Rectal smooth muscle tissue (tissue), 1 donor: ENCODE results near the gene CHL1.

Experiments
- H3K27ac ChIP-seq: one replicate; pipeline ENCODE4 v1.7.0; 2013; ENCODE audit warnings: low read depth, low read length, inconsistent platforms
- H3K27me3 ChIP-seq: one replicate; pipeline ENCODE4 v1.7.0; 2013; ENCODE audit warnings: low read length; ENCODE audit not compliant: control insufficient read depth, insufficient read depth
- H3K36me3 ChIP-seq: one replicate; pipeline ENCODE4 v1.7.0; 2013; ENCODE audit warnings: low read length; ENCODE audit not compliant: control insufficient read depth, insufficient read depth
- H3K4me1 ChIP-seq: one replicate; pipeline ENCODE4 v1.7.0; 2013; ENCODE audit warnings: low read length; ENCODE audit not compliant: control insufficient read depth, insufficient read depth
- H3K4me3 ChIP-seq: one replicate; pipeline ENCODE4 v1.7.0; 2013; ENCODE audit warnings: low read length
- H3K9ac ChIP-seq: one replicate; pipeline ENCODE4 v1.7.0; 2013; ENCODE audit warnings: low read length

CHL1 gene

GRCh38 chr3:197149-197827, 725 bp downstream of the CHL1 start:
- Histone ChIP-seq H3K4me3 (peak overlapping the region; percentile 52), H3K36me3 (no peaks in the 10 kb centered on the region), H3K4me1 (no peaks in the 10 kb centered on the region), H3K9ac (no peak overlapping the region), H3K27me3 (peaks cover 2% of the 10 kb centered on the region), H3K27ac (peak overlapping the region; percentile 32)

DNA sequence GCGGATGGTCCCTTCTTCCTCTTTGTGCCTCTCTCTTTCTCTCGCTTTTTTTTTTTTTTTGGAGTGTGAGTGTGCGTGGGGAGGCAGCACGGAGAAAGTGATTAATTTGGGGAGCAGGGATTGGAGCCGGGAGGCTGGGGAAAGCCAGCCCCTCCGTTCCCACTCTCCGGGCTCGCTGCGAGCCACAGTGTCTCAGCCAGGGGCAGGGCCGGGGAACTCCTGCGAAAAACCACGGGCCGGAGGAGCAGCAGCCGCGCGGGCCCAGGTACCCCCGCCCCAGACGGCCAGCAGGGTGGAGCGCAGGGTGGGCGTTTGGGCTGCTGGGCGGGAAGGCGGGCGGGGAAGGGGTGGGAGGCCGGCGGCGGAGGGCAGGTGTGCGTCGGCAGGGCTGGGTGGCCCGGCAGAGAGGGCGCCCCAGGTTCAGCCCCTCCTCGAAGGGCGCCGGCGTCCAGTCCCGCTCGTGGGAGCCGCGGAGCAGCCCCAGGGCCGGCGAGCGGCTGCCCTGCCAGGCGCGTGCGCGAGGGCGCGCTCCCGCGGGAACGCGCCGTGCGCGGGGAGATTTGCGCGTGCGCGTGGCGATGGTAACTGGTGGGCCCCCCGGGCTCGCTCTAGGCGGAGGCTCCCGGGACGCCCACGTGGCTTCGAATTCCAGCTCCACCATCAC, 1.4 kb downstream of the CHL1 start:
- H3K4me1 ChIP-seq: no peaks in the 10 kb centered on the region
- H3K27me3 ChIP-seq: peaks cover 2% of the 10 kb centered on the region
- peak overlapping the region; percentile 52 for H3K4me3 ChIP-seq
- no peak overlapping the region for H3K9ac ChIP-seq
- H3K27ac ChIP-seq: no peak overlapping the region
- no peaks in the 10 kb centered on the region for H3K36me3 ChIP-seq

DNA sequence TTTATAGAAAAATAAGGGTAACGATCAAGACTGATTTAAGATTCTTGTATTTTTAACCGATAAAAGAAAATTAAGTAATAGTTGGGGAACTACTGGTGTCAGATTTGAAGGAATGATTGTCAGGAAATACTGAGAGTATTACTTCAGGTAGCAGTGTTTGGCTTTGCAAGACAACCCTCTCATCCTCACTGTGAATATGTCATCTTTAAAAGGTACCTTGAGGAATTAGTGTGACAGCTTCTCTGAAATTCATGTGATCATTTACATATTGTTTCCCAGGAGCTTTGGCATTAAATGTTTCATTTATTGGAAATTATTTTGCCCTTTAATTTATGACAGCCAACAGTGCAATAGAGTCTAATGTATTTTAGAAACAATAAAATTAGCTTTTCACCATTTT, 3.3 kb downstream of the CHL1 start:
- Histone ChIP-seq H3K4me1 (no peaks in the 10 kb centered on the region), H3K36me3 (no peaks in the 10 kb centered on the region), H3K27me3 (peaks cover 2% of the 10 kb centered on the region), H3K27ac (no peak overlapping the region), H3K4me3 (no peak overlapping the region), H3K9ac (no peak overlapping the region)

GRCh38 chr3:200758-201325, 4.3 kb downstream of the CHL1 start:
- H3K4me3 ChIP-seq: no peak overlapping the region
- no peaks in the 10 kb centered on the region for H3K36me3 ChIP-seq
- H3K4me1 ChIP-seq: no peaks in the 10 kb centered on the region
- no peak overlapping the region for H3K9ac ChIP-seq
- peaks cover 2% of the 10 kb centered on the region for H3K27me3 ChIP-seq
- H3K27ac ChIP-seq: no peak overlapping the region

GRCh38 chr3:204102-204501, 7.5 kb downstream of the CHL1 start:
- Histone ChIP-seq H3K4me3 (no peak overlapping the region), H3K36me3 (no peaks in the 10 kb centered on the region), H3K9ac (no peak overlapping the region), H3K27me3 (no peaks in the 10 kb centered on the region), H3K27ac (no peak overlapping the region), H3K4me1 (no peaks in the 10 kb centered on the region)

GRCh38 chr3:207973-208372, 11.4 kb downstream of the CHL1 start:
- Histone ChIP-seq H3K36me3 (no peaks in the 10 kb centered on the region), H3K4me3 (no peak overlapping the region), H3K27ac (no peak overlapping the region), H3K4me1 (no peaks in the 10 kb centered on the region), H3K27me3 (no peaks in the 10 kb centered on the region), H3K9ac (no peak overlapping the region)

GRCh38 chr3:210669-211068, 14.1 kb downstream of the CHL1 start:
- no peak overlapping the region for H3K9ac ChIP-seq
- H3K27ac ChIP-seq: no peak overlapping the region
- H3K4me3 ChIP-seq: no peak overlapping the region
- H3K36me3 ChIP-seq: no peaks in the 10 kb centered on the region
- no peaks in the 10 kb centered on the region for H3K27me3 ChIP-seq
- no peaks in the 10 kb centered on the region for H3K4me1 ChIP-seq

DNA sequence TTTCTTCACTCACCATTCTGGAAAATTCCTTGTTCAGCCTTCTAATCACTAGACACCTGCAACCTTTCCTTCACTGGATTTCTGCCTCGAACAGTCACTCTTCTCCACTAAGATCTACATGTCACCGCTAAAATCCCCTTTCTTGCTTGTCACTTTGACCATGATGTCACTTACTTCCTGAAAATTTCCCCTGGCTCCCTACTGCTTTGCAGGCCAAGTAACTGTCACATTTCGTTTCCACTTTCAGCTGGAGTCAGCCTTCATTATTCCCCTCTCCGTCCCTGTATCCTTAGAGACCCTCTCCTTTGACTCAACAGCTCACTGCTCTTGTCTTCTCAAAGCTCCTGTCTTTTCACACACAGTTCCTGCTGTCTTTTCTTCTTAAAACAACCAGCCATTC, 15.9 kb downstream of the CHL1 start:
- no peaks in the 10 kb centered on the region for H3K36me3 ChIP-seq
- H3K9ac ChIP-seq: no peak overlapping the region
- H3K27me3 ChIP-seq: no peaks in the 10 kb centered on the region
- H3K27ac ChIP-seq: no peak overlapping the region
- H3K4me1 ChIP-seq: no peaks in the 10 kb centered on the region
- no peak overlapping the region for H3K4me3 ChIP-seq

- no peak overlapping the region for H3K27ac ChIP-seq
- no peaks in the 10 kb centered on the region for H3K27me3 ChIP-seq
- H3K36me3 ChIP-seq: no peaks in the 10 kb centered on the region
- no peak overlapping the region for H3K9ac ChIP-seq
- H3K4me3 ChIP-seq: no peak overlapping the region
- no peaks in the 10 kb centered on the region for H3K4me1 ChIP-seq
These were observed 20.7 kb downstream of the CHL1 start for GRCh38 chr3:217099-217813.

- Histone ChIP-seq H3K4me1 (no peaks in the 10 kb centered on the region), H3K27me3 (no peaks in the 10 kb centered on the region), H3K4me3 (no peak overlapping the region), H3K36me3 (no peaks in the 10 kb centered on the region), H3K9ac (no peak overlapping the region), H3K27ac (no peak overlapping the region)
These were observed 21.4 kb downstream of the CHL1 start for GRCh38 chr3:217948-218347.

GRCh38 chr3:228442-229182, 32.0 kb downstream of the CHL1 start:
- no peaks in the 10 kb centered on the region for H3K4me1 ChIP-seq
- no peak overlapping the region for H3K9ac ChIP-seq
- H3K4me3 ChIP-seq: no peak overlapping the region
- no peaks in the 10 kb centered on the region for H3K36me3 ChIP-seq
- no peaks in the 10 kb centered on the region for H3K27me3 ChIP-seq
- no peak overlapping the region for H3K27ac ChIP-seq

DNA sequence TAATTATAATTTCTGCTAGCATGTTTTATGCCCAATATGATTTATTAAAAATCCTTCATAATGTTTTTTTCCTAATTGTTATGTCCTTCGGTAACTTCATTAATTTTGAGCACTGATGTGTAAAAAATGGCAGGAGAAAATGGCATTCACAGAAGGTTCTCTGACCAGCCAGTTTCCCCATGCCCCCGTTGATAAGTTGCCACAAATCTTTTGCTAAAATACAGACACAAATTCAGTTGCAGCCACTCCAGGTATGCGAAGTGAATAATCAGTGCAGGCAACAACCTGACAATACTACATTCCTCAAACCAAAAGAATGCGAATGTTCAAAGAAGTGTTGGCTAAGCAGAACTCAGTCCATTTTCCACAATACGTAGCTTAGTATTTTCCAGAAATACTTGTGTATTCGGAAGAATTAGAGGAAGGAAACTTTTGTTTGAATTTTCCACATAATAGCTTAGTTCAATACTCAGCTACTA, 32.7 kb downstream of the CHL1 start:
- H3K4me3 ChIP-seq: no peak overlapping the region
- no peaks in the 10 kb centered on the region for H3K27me3 ChIP-seq
- H3K36me3 ChIP-seq: no peaks in the 10 kb centered on the region
- H3K9ac ChIP-seq: no peak overlapping the region
- no peaks in the 10 kb centered on the region for H3K4me1 ChIP-seq
- H3K27ac ChIP-seq: no peak overlapping the region
